ENCODE results near the gene BTG4.

BTG4 gene

DNA sequence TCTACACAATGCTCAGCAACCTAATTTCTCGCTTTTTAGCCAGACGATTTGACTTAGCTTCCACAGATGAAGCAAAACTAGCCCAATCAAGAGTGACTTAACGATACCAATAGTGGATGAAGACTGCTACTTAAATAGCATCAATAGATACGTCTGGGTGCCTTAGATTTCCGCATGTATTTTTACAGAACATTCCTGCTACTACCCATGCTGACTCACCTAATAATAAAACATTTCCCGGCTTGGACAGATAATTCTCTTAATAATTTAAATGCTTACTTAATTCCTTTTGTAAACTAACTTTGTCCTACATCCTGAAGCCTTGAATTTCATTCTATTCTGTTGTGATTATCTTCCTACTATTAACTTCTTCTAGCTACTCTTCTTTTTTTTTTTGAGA lies 23.1 kb upstream of the BTG4 start:
- no peak for DNase-seq

DNA sequence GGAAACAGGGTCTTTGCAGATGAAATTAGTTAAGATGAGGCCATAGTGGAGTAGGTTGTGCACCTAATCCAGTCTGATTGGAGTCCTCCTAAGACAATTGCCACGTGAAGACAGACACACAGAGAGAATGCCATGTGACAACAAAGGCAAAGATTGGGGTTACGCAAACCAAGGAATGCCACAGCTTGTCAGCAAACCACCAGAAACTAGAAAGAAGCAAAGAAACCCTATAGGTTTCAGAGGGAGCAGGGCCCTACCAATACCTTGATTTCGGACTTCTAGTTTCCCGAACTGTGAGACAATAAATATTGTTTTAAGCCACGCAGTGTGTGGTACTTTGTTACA lies 20.2 kb upstream of the BTG4 start:
- DNase-seq = no peak

DNA sequence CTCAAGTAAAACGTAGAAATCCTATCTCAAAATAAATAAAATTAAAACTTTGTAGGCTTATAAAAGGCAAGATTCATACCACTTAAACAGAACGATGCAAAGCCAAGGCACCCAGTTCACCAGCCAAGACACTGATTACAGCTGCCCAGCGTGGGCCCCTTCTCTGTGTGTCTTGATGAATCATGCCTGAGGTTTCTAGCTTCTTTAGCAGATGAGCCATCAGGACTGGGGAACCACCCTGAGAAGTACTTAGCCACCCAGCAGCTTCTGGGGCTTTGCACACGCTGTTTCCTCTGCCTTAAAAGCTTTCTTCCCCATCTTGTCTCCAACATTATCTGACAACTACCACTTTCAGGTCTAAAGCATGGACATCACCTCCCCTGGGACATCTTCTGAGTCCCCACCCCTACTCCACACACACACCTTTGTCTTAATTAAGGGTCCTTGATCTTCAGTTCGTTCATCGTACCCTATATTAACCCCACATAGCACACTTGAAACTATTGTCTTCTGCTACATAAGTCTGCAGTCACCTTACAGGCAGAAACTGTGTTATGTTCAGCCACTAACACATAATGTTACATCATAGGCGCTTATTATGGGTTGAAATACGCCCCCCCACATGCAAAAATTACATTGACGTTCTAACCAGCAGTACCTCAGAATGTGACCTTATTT lies 19.6 kb upstream of the BTG4 start:
- no peak for DNase-seq

DNA sequence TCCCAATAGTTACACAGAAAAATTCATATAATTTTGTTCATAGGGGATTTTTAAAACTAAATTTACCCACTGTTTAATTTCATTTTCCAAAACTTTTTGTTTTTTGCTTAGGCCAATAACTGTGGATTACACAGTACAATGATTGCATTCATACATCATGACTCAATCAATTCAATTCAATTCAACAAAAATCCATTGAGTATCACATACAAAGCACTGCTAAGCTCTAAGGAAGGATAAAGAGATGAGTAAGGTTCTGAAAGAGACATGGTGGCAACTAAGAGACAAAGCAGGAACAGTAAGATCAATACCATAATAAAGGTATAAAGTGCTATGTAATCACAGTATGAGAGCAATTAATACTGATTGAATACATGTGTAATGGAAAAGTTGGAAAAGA lies 18.9 kb upstream of the BTG4 start:
- DNase-seq = no peak

DNA sequence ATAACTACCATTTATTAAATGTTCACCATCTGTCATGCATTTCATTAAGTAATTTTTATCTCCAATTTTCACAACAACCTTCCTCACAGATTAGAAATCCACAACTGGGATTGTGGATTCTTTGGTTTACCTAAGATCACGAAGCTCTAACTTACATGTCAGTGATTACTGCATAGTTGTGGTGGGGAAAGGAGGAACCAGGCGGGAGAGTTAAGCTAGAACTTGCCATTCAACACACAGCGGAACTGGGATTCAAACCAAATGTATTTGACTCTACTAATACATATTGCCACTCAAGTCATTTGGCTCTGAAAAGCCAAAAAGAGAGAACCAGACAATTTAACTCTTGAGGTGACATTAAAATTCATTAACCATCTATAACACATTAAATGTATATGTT lies 17.9 kb upstream of the BTG4 start:
- no peak for DNase-seq

DNA sequence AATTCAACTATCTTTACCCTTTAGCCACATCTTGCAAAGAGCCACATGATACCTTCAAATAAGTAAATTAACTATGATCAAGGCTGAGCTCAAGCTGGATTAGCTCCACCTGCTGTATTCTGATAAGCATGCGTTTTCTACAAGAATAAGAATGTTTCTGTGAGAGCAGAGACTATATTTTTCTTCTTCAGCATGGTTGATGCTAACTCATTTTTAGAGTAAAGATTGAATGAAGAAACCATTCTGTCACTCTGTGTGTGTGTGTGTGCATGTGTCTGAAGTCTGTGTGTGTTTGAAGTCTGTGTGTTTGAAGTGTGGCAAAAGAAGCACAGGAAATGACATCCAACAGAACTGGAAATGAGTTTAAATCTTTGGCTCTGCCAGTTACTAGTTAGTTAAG lies 16.4 kb upstream of the BTG4 start:
- no peak for DNase-seq

DNA sequence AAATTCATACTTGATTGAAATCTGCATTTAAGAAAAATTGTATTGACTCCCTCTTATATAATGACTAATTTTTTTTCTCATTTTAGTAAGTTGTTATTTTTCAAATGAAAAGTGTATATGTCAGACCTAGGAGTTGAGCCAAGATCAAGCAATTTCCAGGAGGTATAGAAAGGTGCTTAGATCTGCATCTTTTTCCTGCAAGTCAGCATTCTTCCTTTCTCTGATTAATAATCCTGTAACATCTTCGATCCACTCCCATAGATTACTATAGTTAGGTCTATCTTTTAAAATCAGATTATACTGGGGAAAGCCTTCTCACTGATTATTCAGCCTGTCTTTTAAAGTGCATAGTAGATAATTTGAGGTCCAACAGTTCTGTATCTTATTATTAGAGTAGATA lies 15.1 kb upstream of the BTG4 start:
- no peak for DNase-seq

DNA sequence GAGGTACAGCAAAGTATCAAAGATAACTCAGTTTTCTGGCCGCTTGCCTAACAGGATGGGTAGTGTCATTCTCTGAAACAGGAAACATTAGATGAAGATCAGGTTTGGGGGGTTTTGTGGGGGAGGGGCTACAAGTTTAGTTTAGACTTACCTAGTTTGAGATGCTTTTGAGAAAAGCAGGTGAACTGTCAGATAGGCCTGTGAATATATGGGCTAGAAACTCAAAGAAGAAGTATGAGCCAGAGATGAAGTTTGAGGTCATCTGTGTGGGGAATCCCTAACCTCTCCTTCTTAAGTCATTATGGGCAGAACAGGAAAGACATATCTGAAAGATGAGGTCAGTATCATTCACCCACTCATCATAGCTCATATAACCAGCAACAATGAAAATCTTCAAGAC lies 14.3 kb upstream of the BTG4 start:
- DNase-seq = no peak

DNA sequence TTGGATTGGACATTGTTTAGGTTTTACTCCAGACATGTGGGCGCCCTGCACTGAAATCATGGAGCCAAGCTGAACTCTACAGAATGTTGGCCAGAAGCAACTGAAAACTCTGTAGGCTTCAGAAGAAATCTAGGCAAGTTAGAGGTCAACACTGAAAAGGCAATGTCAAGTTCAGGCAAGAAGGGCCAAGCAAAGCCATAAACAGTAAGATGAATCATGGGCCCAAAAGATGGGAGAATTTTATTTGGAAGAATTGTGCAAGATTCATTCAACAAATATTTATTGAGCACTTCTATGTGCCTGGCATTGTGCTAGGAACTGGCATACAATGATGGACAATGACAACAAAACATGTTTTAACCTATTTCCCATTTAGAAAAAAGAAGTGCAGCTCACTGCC lies 13.3 kb upstream of the BTG4 start:
- DNase-seq = no peak

DNA sequence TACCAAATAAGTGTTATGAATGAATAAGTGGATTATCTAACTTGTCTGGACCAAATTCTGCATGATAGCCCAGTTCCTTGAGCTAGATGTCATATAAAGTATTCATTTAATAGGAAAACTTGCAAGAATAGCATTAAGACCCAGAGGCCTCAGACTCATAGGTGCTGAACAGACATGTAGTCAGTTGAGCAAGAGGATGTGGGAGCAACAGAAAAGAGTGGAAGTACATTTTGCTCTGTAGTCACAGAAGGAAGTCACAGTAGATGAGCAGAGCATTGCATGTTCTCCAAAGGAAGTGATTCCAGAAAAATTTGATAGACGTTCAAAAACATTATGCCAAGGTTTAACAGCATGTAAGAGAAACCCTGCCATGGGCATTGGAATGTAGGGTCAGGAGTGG lies 11.9 kb upstream of the BTG4 start:
- no peak for DNase-seq

DNA sequence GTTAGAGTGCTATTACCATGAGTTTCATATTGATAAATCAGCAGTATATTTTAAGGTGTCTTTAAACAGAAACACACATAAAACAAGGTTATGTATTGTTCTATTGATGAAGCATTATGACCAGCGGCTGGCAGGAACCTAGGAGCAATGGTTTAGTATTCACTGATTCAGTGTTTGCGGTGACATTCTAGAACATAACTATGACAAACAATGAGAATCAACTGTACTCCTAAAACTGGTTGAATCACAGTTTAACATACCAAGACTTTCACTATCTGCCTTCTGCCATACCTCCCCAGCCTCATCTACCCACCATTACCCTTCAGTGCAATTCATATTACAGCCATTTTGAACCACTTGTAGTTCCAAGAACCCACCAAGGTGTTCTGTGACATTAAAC lies 11.2 kb upstream of the BTG4 start:
- DNase-seq = no peak

DNA sequence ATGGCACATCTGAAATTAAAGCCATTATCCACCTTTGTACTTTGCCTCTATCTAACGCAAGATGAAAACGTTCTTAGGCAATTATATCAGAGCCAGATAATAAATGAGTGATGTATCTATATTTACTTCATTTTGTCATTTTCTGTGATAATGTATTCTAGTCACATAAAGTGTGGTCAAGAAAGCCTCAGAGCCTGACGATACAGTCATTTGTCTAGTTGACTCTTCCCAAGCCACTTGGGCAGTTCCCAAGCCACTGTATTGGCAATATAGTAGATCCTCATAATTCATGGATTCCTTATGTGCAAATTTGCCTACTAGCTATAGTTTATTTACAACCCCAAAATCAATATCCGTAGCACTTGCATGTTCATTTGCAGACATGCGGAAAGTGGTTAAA lies 10.2 kb upstream of the BTG4 start:
- DNase-seq = no peak

DNA sequence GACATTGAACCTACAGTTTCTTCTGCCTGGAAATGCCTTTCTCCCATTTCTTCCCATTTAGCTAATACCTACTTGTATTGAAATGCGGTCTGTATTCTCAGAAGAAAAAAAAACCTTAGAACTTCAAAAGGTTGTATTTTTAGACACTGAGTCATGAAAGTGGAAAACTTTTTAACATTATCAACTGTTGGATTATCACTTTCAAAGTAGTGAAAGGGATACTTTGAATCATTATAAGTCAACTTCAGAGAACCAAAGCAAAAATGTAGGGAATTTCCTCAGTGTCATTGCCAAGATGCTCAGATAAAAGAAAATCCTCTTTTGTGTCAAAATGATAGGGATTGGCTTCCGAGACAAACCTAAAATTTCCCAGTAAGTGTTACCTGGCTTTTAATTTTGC lies 8.9 kb upstream of the BTG4 start:
- DNase-seq = no peak

DNA sequence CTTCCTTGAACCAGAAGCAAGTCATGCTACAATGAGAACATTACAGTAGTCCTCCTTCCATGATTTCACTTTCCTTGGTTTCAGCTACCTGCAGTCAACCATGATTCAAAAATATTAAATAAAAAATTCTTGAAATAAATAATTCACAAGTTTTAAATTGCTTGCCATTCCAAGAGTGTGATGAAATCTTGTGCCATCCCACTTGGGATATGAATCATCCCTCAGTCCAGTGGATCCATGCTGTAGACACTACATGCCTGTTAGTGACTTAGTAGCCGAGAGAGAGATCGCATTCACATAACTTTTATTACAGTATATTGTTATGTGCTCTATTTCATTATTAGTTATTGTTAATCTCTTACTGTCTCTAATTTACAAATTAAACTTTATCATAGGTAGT lies 8.4 kb upstream of the BTG4 start:
- DNase-seq = no peak

DNA sequence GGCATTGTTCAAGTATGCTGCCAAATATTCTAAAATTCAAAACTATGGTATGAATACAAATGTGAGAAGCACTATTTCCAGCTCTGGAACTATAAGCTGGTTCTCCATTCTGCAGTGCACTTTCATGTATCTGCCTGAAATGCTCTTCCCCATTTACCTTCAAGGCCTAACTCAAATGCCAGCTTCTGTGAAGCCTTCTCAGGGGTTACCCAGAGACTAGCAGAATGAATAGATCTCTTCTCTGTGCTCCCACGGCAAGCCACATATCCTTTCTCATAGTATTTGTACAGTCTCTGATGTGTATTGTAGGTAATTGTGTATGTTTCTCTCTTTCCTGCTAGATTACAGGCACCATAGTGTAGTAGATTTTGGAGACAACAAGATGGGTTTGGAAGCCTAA lies 6.5 kb upstream of the BTG4 start:
- DNase-seq = no peak

DNA sequence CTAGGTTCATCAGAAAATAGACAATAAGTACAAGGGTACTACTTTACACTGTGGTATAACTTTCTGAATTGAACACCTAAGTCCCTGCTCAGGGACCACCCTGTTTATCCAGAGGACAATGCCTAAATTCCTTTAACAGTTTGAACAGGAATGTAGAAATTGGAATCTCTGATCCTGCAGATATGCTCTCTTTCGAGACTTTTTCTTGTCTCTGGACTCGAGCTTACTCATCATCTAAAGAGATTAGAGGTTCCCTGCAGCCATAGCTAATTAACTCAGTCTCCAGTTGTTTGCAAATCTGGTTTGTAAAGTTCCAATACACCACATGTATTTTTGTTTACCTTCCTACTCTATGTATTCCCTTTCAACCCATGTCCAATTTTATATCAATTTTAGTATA lies 3.4 kb upstream of the BTG4 start:
- no peak for DNase-seq

DNA sequence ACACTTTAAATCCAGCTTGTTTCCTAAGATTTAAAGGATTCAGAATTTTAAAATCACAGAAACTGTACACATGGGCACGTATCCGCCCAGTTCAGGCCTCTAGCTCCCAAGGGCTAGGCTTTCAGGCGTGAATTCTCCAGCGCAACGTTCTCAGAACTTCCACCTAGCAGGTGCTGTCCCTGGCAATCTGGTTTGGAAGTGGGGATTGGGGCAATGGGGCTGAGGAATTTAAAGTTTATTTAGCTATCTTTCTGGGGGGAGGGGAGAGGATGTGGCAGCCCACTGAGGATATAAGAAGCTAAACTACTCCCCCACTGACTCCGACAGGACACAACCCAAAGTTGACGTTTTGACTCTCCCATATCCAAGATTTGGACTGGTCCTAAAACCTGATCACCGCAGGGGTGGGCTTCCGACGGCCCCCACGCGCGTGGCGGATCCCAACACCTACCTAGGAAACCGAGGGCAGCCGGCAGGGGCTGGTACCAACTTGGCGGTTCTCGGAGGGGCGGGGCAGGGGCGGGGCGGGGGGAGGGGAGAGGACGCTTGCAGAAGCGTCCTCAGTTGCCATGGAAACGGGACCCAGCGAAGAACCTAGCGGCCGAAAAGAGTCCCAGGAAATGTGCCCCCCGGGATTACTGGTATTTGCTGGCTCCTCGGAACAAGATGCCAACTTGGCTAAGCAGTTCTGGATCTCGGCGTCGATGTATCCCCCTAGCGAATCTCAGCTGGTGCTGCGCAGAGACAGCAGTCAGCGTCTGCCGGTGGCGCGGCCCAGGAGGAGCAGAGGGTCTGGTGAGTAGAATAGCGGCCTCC lies 2.2 kb upstream of the BTG4 start, which contains the start of gene HOATZ:
TSS of gene HOATZ (plus strand) at position 563 of the 816 bp plus-strand sequence. CDS start at position 570, 7 bp downstream.
- no peak for DNase-seq

DNA sequence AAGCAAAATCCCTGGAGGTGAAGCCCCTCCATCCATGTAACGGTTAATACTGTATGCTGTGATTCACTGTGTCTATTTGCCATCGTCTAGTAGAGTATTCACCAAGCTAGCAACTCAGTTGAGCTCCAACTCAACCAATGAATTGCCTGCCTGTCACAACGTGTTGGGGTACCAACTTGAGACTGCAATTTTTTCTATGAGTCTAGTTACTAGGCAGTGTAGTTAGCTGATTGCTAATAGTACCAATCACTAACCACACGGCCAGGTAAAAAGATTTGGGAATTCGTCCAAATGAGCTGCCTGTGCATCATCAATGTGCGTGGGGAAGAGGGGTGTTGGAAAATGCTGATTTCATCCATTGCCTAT lies 1.0 kb upstream of the BTG4 start:
- no peak for DNase-seq

DNA sequence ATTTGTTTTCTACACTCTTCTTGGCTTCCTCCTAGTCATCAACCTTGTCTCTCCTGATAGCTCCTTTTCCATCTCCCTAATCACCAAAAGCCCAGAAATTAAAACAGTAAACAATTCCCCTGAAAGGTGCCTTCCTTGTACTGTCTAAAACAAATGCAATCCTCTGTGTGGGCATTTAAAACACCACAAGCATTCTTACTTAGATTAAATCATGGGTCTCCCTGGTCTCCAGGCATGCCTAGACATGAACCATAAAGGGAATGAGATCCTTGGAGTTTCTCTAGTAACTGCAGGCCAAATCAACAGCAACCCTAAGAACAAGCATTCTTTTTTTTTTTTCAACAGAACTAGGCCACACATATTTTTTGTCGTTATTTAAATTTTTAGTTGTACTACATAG lies 1.9 kb downstream of the BTG4 start:
- no peak for DNase-seq

DNA sequence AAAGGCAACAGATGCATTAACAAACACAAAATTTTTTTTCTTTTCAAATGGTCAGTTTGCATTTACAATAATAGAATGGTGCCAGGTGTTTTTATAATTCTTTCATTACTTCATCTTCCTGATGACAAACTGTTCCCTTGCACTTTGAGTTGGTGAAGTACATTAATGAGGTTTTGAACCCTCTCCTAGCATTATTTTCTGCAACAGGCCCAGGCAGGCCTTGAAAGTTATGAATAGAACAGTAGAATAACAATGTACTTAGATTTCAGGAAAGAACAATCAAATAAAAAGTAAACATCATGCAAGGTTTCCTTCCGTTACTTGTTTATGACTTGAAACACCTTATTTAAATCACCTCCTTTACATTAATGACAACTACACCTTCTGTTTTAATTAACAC lies 9.6 kb downstream of the BTG4 start:
- DNase-seq = no peak

DNA sequence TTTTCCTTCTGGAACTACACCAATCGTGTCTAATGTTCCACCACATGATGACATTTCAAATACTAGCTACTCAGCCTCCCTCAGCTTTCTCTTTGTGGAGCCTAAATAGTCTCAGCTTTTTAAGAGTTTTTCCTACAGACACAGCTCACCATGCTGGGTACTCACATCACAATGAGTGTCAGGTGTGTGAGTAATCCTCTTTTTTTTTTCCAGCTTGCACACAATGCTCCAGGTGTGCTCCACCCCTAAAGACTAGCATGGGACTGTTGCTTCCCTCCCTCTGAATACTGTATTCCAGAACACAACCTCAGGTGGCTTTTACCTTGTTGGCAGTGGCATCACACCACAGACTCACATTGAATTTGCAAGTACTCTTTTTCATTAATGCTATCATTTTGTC lies 11.7 kb downstream of the BTG4 start:
- no peak for DNase-seq

DNA sequence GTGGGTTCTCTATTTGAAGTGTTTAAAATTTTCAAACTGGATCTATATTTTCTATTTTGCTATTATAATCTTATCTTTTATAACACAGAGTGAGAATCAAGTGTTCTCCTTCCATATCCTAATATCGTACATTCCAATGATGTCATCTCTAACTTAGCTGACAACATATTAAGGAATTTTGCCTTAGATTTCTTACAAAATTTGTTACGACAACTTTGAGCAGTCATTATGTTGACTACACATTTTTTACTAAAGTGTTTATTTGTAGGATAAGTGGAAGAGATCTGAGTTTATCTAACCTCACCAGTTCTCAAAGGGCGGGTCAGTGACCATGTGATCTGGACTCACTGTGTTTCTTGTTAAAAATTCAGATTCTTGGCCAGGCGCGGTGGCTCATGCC lies 12.7 kb downstream of the BTG4 start:
- no peak for DNase-seq

DNA sequence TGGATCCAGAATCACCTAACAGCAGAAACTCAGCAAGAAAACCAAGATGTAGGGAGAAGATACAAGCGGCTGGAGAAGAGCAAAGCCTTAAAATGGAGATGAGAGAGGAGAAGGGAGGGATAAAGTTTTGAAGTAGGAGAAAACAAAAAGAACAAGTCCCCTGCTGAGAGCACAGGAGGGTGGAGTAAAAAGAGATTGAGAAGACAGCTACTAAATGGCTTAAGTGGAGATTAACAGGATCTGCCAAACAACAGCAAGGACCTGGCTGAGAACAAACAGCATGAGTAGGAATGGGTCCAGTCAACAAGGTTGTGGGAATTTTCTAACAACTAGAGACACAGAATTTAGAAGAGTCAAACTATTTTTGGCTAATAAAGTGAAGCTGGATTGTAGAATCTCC lies 18.1 kb downstream of the BTG4 start:
- DNase-seq = no peak

DNA sequence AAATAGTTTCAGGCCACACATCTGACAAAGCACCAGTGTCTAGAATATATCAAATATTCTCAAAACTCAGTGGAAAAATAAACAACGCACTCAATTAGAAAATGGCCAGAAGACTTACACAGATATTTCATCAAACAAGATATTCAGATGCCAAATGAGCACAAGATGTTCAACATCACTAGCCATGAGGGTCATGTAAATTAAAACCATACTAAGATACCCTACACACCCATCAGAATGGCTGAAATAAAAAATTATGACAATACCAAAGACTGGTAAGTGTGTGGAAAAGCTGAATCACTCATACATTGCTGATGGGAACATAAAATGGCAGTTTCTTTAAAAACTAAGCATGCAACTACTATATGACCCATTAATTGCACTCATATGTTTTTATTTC lies 21.7 kb downstream of the BTG4 start:
- DNase-seq = no peak

DNA sequence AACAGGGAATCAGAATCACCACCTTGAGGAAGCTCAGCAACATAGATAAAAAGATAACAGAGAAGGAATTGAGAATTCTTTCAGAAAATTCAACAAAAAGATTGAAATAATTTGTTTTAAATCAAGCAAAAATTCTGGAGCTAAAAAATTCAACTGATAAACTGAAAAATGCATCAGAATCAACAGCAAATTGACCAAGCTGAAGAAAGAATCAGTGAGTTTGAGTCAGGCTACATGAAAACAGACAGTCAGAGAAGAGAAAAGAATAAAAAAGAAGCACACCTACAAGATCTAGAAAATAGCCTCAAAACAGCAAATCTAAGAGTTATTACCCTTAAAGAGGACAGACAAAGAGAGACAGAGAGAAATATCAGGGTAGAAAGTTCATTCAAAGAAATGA lies 28.8 kb downstream of the BTG4 start:
- DNase-seq = no peak

Measured in NCI-H748 treated with DMSO at 0.1 percent for 48 hours (cell line).